Measurements from ENCODE around the gene SLC25A36.
"Not testable (repeated sequence)": the region's sequence is repeated elsewhere in the genome, so short reads cannot be mapped to it uniquely, and the experiment has no call there.

Gene SLC25A36

DNA sequence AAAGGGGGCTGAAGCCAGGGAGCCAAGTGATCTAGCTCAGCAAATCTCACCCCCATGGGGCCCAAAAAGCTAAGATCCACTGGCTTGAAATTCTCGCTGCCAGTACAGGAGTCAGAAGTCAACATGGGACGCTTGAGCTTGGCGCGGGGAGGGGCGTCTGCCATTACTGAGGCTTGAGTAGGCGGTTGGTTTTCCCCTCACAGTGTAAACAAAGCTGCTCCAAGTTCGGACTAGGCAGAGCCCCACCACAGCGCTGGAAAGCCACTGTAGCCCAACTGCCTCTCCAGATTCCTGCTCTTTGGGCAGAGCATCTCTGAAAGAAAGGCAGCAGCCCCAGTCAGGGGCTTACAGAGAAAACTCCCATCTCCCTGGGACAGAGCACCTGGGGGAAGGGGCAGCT lies 8.1 kb upstream of the SLC25A36 start:
- no peak overlapping the region for H2BK120ac ChIP-seq (ENCODE audit: low read depth, low read length)
- H3K14ac ChIP-seq (ENCODE audit: low read length), result no peak overlapping the region
- H3K9me3 ChIP-seq (replicated peaks in 1 of 2; ENCODE audit: control insufficient read depth in 2 of 2, insufficient read depth in 1 of 2, low read depth in 1 of 2, low read length in 2 of 2), result no peaks in the 10 kb centered on the region
- H3K4me1 ChIP-seq (ENCODE audit: control insufficient read depth in 2 of 2, insufficient read depth in 1 of 2, low read depth in 1 of 2, low read length in 2 of 2), result peaks cover 0 to 1% of the 10 kb centered on the region in 2 donors
- H3K4me3 ChIP-seq (ENCODE audit: low read length in 2 of 2), result no peak overlapping the region
- H3K36me3 ChIP-seq (replicated peaks in 1 of 2; ENCODE audit: control insufficient read depth in 2 of 2, insufficient read depth in 2 of 2, low read length in 2 of 2), result no peaks in the 10 kb centered on the region
- H3K79me1 ChIP-seq (ENCODE audit: low read depth, low read length), result no peaks in the 10 kb centered on the region
- H3K23ac ChIP-seq (ENCODE audit: low read depth, low read length, poor library complexity), result no peak overlapping the region
- no peak overlapping the region for H3K4ac ChIP-seq (ENCODE audit: low read length)
- H3K4me2 ChIP-seq (ENCODE audit: insufficient read depth, low read length, poor library complexity, severe bottlenecking), result no peak overlapping the region
- H3K27ac ChIP-seq (replicated peaks; ENCODE audit: low read length), result no peak overlapping the region
- no peak overlapping the region for H4K8ac ChIP-seq (ENCODE audit: low read depth, low read length)
- H3K27me3 ChIP-seq (ENCODE audit: control insufficient read depth in 3 of 3, insufficient read depth in 3 of 3, low read depth in 1 of 3, low read length in 3 of 3), result no peaks in the 10 kb centered on the region
- no peak overlapping the region for H2BK12ac ChIP-seq (ENCODE audit: low read length)
- H4K91ac ChIP-seq (ENCODE audit: low read depth, low read length, poor library complexity), result no peak overlapping the region
- H3K9ac ChIP-seq (ENCODE audit: low read depth, low read length, poor library complexity), result no peak overlapping the region
- H3K18ac ChIP-seq (ENCODE audit: low read length), result no peak overlapping the region
- peak overlapping the region; percentile 66 for H2BK5ac ChIP-seq (ENCODE audit: low read length)
- H2BK15ac ChIP-seq (ENCODE audit: low read length), result no peak overlapping the region
- no CpG with 5 or more reads among the region's 8 CpGs for WGBS, 2 donors (ENCODE audit: extremely low coverage in 2 of 2, insufficient read length in 2 of 2, insufficient replicate concordance in 1 of 2)
- no peak overlapping the region for H2AFZ ChIP-seq (ENCODE audit: low read length)
- DNase-seq (ENCODE audit: low spot score), result no peak
- H2AK5ac ChIP-seq (ENCODE audit: low read depth, low read length), result no peak overlapping the region

DNA sequence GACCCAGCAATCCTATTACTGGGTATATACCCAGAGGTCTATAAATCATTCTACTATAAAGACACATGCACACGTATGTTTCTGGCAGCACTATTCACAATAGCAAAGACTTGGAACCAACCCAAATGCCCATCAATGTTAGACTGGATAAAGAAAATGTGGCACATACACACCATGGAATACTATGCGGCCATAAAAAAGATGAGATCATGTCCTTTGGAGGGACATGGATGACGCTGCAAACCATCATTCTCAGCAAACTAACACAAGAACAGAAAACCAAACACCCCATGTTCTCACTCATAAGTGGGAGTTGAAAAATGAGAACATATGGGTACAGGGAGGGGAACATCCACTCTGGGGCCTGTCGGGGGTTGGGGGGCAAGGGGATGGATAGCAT lies 2.3 kb upstream of the SLC25A36 start:
- not testable (repeated sequence) for H3K23ac ChIP-seq (ENCODE audit: low read depth, low read length, poor library complexity); H3K14ac ChIP-seq (ENCODE audit: low read length); DNase-seq (ENCODE audit: low spot score); H2BK15ac ChIP-seq (ENCODE audit: low read length); H3K4me2 ChIP-seq (ENCODE audit: insufficient read depth, low read length, poor library complexity, severe bottlenecking); H3K9me3 ChIP-seq (replicated peaks in 1 of 2; ENCODE audit: control insufficient read depth in 2 of 2, insufficient read depth in 1 of 2, low read depth in 1 of 2, low read length in 2 of 2); H3K18ac ChIP-seq (ENCODE audit: low read length); H3K4ac ChIP-seq (ENCODE audit: low read length); H3K4me1 ChIP-seq (ENCODE audit: control insufficient read depth in 2 of 2, insufficient read depth in 1 of 2, low read depth in 1 of 2, low read length in 2 of 2); H4K91ac ChIP-seq (ENCODE audit: low read depth, low read length, poor library complexity); H2BK12ac ChIP-seq (ENCODE audit: low read length); H2BK5ac ChIP-seq (ENCODE audit: low read length); H2AK5ac ChIP-seq (ENCODE audit: low read depth, low read length); H2AFZ ChIP-seq (ENCODE audit: low read length); H3K4me3 ChIP-seq (ENCODE audit: low read length in 2 of 2); H3K9ac ChIP-seq (ENCODE audit: low read depth, low read length, poor library complexity); H3K27ac ChIP-seq (replicated peaks; ENCODE audit: low read length); H4K8ac ChIP-seq (ENCODE audit: low read depth, low read length); H3K27me3 ChIP-seq (ENCODE audit: control insufficient read depth in 3 of 3, insufficient read depth in 3 of 3, low read depth in 1 of 3, low read length in 3 of 3); H2BK120ac ChIP-seq (ENCODE audit: low read depth, low read length); H3K79me1 ChIP-seq (ENCODE audit: low read depth, low read length); H3K36me3 ChIP-seq (replicated peaks in 1 of 2; ENCODE audit: control insufficient read depth in 2 of 2, insufficient read depth in 2 of 2, low read length in 2 of 2)
- WGBS, 2 donors (ENCODE audit: extremely low coverage in 2 of 2, insufficient read length in 2 of 2, insufficient replicate concordance in 1 of 2), result no CpG with 5 or more reads among the region's 4 CpGs

GRCh38 chr3:140941090-140941433 lies 574 bp upstream of the SLC25A36 start:
- Histone ChIP-seq H3K9ac (ENCODE audit: low read depth, low read length, poor library complexity) (no peak overlapping the region), H3K36me3 (replicated peaks in 1 of 2; ENCODE audit: control insufficient read depth in 2 of 2, insufficient read depth in 2 of 2, low read length in 2 of 2) (peaks cover 0 to under 1% of the 10 kb centered on the region in 2 donors), H3K4ac (ENCODE audit: low read length) (no peak overlapping the region), H3K18ac (ENCODE audit: low read length) (no peak overlapping the region), H4K8ac (ENCODE audit: low read depth, low read length) (no peak overlapping the region), H2AK5ac (ENCODE audit: low read depth, low read length) (no peak overlapping the region), H3K14ac (ENCODE audit: low read length) (no peak overlapping the region), H3K9me3 (replicated peaks in 1 of 2; ENCODE audit: control insufficient read depth in 2 of 2, insufficient read depth in 1 of 2, low read depth in 1 of 2, low read length in 2 of 2) (no peaks in the 10 kb centered on the region), H3K4me1 (ENCODE audit: control insufficient read depth in 2 of 2, insufficient read depth in 1 of 2, low read depth in 1 of 2, low read length in 2 of 2) (peaks cover under 1 to 5% of the 10 kb centered on the region in 2 donors), H3K79me1 (ENCODE audit: low read depth, low read length) (peaks cover 3% of the 10 kb centered on the region), H3K4me3 (ENCODE audit: low read length in 2 of 2) (peak overlapping the region in 1 of 2 donors; percentile 82), H3K4me2 (ENCODE audit: insufficient read depth, low read length, poor library complexity, severe bottlenecking) (peak overlapping the region; percentile 55), H3K27ac (replicated peaks; ENCODE audit: low read length) (peak overlapping the region; percentile 12), H3K27me3 (ENCODE audit: control insufficient read depth in 3 of 3, insufficient read depth in 3 of 3, low read depth in 1 of 3, low read length in 3 of 3) (no peaks in the 10 kb centered on the region), H2BK5ac (ENCODE audit: low read length) (no peak overlapping the region), H2BK15ac (ENCODE audit: low read length) (no peak overlapping the region), H4K91ac (ENCODE audit: low read depth, low read length, poor library complexity) (no peak overlapping the region), H2BK12ac (ENCODE audit: low read length) (no peak overlapping the region), H3K23ac (ENCODE audit: low read depth, low read length, poor library complexity) (no peak overlapping the region), H2AFZ (ENCODE audit: low read length) (peak overlapping the region; percentile 93), H2BK120ac (ENCODE audit: low read depth, low read length) (no peak overlapping the region)
- WGBS, 2 donors (ENCODE audit: extremely low coverage in 2 of 2, insufficient read length in 2 of 2, insufficient replicate concordance in 1 of 2), result no CpG with 5 or more reads among the region's 5 CpGs
- no peak for DNase-seq (ENCODE audit: low spot score)

DNA sequence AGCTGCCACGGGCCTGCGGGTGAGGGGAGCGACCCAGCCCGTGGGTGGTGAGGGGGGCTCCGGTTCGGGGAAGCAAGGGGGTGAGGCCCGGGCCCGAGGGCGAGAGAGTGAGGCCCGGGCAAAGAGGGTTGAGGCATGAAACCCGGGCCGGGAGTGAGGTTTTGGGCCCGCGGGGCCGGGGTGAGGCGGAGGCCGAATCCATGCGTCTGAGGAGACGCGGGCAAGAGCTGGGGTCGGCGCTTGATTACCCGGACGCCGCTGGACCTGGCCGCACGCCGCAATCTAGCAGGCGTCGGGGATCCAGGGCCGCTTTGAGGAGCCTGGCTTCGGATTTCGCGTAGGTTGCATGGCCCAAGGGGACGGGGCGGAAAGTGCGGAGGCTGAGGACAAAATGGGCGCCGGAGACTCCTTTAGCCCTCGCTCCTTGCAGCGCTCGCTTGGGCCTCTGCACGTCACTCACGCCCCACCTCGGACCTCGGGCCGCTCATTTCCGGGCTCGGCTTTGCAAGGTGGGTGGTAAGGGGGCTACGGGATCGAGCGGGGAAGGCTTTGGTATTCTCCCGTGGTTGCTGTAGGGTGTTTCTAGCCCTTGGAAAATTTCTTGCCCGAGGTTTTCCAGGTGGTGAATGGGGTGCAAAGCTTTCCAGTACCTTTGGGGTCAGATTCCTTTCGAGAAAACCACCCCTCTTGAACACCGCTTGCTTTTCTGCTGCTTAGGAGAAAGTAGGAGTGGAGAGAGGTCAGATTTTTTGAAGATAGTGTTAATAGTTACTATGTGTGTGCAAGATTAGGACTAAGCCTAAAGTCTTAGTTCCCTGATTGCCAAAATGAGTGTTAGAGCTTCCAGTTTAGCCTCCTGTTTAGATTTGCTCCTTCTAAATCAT lies 827 bp downstream of the SLC25A36 start:
- Histone ChIP-seq H3K9me3 (replicated peaks in 1 of 2; ENCODE audit: control insufficient read depth in 2 of 2, insufficient read depth in 1 of 2, low read depth in 1 of 2, low read length in 2 of 2) (no peaks in the 10 kb centered on the region), H3K4me1 (ENCODE audit: control insufficient read depth in 2 of 2, insufficient read depth in 1 of 2, low read depth in 1 of 2, low read length in 2 of 2) (peaks cover 2 to 5% of the 10 kb centered on the region in 2 donors), H3K14ac (ENCODE audit: low read length) (peak overlapping the region; percentile 71), H3K27me3 (ENCODE audit: control insufficient read depth in 3 of 3, insufficient read depth in 3 of 3, low read depth in 1 of 3, low read length in 3 of 3) (no peaks in the 10 kb centered on the region), H3K4me3 (ENCODE audit: low read length in 2 of 2) (peak overlapping the region; percentile 82 to 99), H2BK12ac (ENCODE audit: low read length) (peak overlapping the region; percentile 10), H4K91ac (ENCODE audit: low read depth, low read length, poor library complexity) (no peak overlapping the region), H3K18ac (ENCODE audit: low read length) (peak overlapping the region; percentile 99), H3K9ac (ENCODE audit: low read depth, low read length, poor library complexity) (peak overlapping the region; percentile 88), H3K4ac (ENCODE audit: low read length) (peak overlapping the region; percentile 97), H3K23ac (ENCODE audit: low read depth, low read length, poor library complexity) (peak overlapping the region; percentile 95), H2AFZ (ENCODE audit: low read length) (peak overlapping the region; percentile 91), H2BK15ac (ENCODE audit: low read length) (peak overlapping the region; percentile 96), H3K79me1 (ENCODE audit: low read depth, low read length) (peaks cover 3% of the 10 kb centered on the region), H3K27ac (replicated peaks; ENCODE audit: low read length) (peak overlapping the region; percentile 90), H4K8ac (ENCODE audit: low read depth, low read length) (no peak overlapping the region), H3K36me3 (replicated peaks in 1 of 2; ENCODE audit: control insufficient read depth in 2 of 2, insufficient read depth in 2 of 2, low read length in 2 of 2) (peaks cover 0 to 14% of the 10 kb centered on the region in 2 donors), H2BK5ac (ENCODE audit: low read length) (peak overlapping the region; percentile 90), H3K4me2 (ENCODE audit: insufficient read depth, low read length, poor library complexity, severe bottlenecking) (peak overlapping the region; percentile 66), H2AK5ac (ENCODE audit: low read depth, low read length) (peak overlapping the region; percentile 75), H2BK120ac (ENCODE audit: low read depth, low read length) (peak overlapping the region; percentile 81)
- WGBS, 2 donors (ENCODE audit: extremely low coverage in 2 of 2, insufficient read length in 2 of 2, insufficient replicate concordance in 1 of 2), result no CpG with 5 or more reads among the region's 56 CpGs
- peak; percentile 76 for DNase-seq (ENCODE audit: low spot score)

Measured in neuronal stem cell (in vitro differentiated cells).